Measurements from ENCODE around the gene EGFL6.

- TF ChIP-seq, protein P1, sequence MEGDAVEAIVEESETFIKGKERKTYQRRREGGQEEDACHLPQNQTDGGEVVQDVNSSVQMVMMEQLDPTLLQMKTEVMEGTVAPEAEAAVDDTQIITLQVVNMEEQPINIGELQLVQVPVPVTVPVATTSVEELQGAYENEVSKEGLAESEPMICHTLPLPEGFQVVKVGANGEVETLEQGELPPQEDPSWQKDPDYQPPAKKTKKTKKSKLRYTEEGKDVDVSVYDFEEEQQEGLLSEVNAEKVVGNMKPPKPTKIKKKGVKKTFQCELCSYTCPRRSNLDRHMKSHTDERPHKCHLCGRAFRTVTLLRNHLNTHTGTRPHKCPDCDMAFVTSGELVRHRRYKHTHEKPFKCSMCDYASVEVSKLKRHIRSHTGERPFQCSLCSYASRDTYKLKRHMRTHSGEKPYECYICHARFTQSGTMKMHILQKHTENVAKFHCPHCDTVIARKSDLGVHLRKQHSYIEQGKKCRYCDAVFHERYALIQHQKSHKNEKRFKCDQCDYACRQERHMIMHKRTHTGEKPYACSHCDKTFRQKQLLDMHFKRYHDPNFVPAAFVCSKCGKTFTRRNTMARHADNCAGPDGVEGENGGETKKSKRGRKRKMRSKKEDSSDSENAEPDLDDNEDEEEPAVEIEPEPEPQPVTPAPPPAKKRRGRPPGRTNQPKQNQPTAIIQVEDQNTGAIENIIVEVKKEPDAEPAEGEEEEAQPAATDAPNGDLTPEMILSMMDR (IDR thresholded peaks at IDR 0.05) = no peak
- TF ChIP-seq POLR2AphosphoS5 (IDR thresholded peaks at IDR 0.05) = no peak
Measured at GRCh38 chrX:13545726-13546125, 23.7 kb upstream of the EGFL6 start.

Measured in gastroesophageal sphincter (tissue), 3 donors.